Measurements from ENCODE around the gene TBX6. TPM values are rescaled to one million over a fixed set of nuclear protein-coding genes. Genes with fewer than 3 reads are reported as not detected.

Gene TBX6
- total RNA-seq, 6 experiments from 2014 or later = 0.37 to 0.68 (median 0.42) TPM

GRCh38 chr16:30084816-30085159 lies 6.9 kb downstream of the TBX6 start:
- no peak for ATAC-seq
- no peaks in the 10 kb centered on the region for H3K9me3 ChIP-seq
- TF ChIP-seq POLR2A (IDR thresholded peaks at IDR 0.05) (no peak), CTCF (IDR thresholded peaks at IDR 0.05) (no peak)
- intact Hi-C loops (cut with DNase I) = no loop called here
- H3K36me3 ChIP-seq = peaks cover 0 to 55% (median 10%) of the 10 kb centered on the region in 4 donors
- no peak overlapping the region for H3K4me3 ChIP-seq
- WGBS (ENCODE audit: insufficient coverage, low coverage, low lambda C conversion rate, missing lambda C conversion rate) = 34% methylated on average over 5 of the region's 17 CpGs
- H3K27me3 ChIP-seq = no peaks in the 10 kb centered on the region
- H3K4me1 ChIP-seq = peaks cover 0 to 8% (median 3%) of the 10 kb centered on the region in 4 donors
- no peak for DNase-seq
- no peak overlapping the region for H3K27ac ChIP-seq

GRCh38 chr16:30084096-30084815 lies 7.5 kb downstream of the TBX6 start:
- TF ChIP-seq POLR2A (IDR thresholded peaks at IDR 0.05) = no peak
- no peak for TF ChIP-seq CTCF (IDR thresholded peaks at IDR 0.05)
- Histone ChIP-seq H3K9me3 (no peaks in the 10 kb centered on the region), H3K4me3 (no peak overlapping the region), H3K36me3 (peaks cover 0 to 59% (median 12%) of the 10 kb centered on the region in 4 donors), H3K4me1 (peaks cover 0 to 8% (median 3%) of the 10 kb centered on the region in 4 donors), H3K27ac (no peak overlapping the region), H3K27me3 (no peaks in the 10 kb centered on the region)
- 33% methylated on average over 3 of the region's 18 CpGs for WGBS (ENCODE audit: insufficient coverage, low coverage, low lambda C conversion rate, missing lambda C conversion rate)
- intact Hi-C loops (cut with DNase I) = no loop called here
- ATAC-seq = no peak
- no peak for DNase-seq

- Histone ChIP-seq H3K4me3 (no peak overlapping the region), H3K4me1 (peaks cover 0 to 8% (median 3%) of the 10 kb centered on the region in 4 donors), H3K27me3 (no peaks in the 10 kb centered on the region), H3K27ac (no peak overlapping the region), H3K9me3 (no peaks in the 10 kb centered on the region), H3K36me3 (peaks cover 0 to 65% (median 16%) of the 10 kb centered on the region in 4 donors)
- ATAC-seq = peak in 1 of 4 donors; percentile 9
- intact Hi-C loops (cut with DNase I) = no loop called here
- no peak for DNase-seq
- WGBS (ENCODE audit: insufficient coverage, low coverage, low lambda C conversion rate, missing lambda C conversion rate) = 33% methylated on average over 1 of the region's 24 CpGs
- TF ChIP-seq POLR2A (IDR thresholded peaks at IDR 0.05) (no peak), CTCF (IDR thresholded peaks at IDR 0.05) (no peak)
Measured at GRCh38 chr16:30083216-30084055, 8.3 kb downstream of the TBX6 start.

GRCh38 chr16:30082545-30083090 lies 9.1 kb downstream of the TBX6 start:
- Histone ChIP-seq H3K4me3 (no peak overlapping the region), H3K9me3 (no peaks in the 10 kb centered on the region), H3K27ac (no peak overlapping the region), H3K27me3 (no peaks in the 10 kb centered on the region), H3K36me3 (peaks cover 0 to 65% (median 20%) of the 10 kb centered on the region in 4 donors), H3K4me1 (peaks cover 0 to 9% (median 3%) of the 10 kb centered on the region in 4 donors)
- 84% methylated on average over 14 of the region's 20 CpGs for WGBS (ENCODE audit: insufficient coverage, low coverage, low lambda C conversion rate, missing lambda C conversion rate)
- no peak for TF ChIP-seq POLR2A (IDR thresholded peaks at IDR 0.05)
- no peak for TF ChIP-seq CTCF (IDR thresholded peaks at IDR 0.05)
- DNase-seq (no peak), ATAC-seq (no peak)
- intact Hi-C loops (cut with DNase I) = no loop called here
